K562 (cell line): Measurements from ENCODE around the gene CEP57. TPM values are rescaled to one million over a fixed set of nuclear protein-coding genes. Genes with fewer than 3 reads are reported as not detected.
A peak's percentile ranks its signal among the peaks of the same experiment; 100 is the strongest.

Experiments
- ARHGAP35 ChIP-seq: fragments of 450-650 bp; IDR thresholded peaks from 2 replicates; pipeline ENCODE4 v1.6.1; 2018; ENCODE audit not compliant: partially characterized antibody
- CBFB ChIP-seq: sonication (generic); formaldehyde crosslinking; IDR thresholded peaks from 2 replicates; pipeline ENCODE4 v1.4.0; 2020; ENCODE audit warnings: mild to moderate bottlenecking, missing genetic modification reagents
- CBX1 ChIP-seq: sonication (generic); IDR thresholded peaks from 2 replicates; pipeline ENCODE4 v1.6.1; 2016; ENCODE audit warnings: antibody characterized with exemption, low read depth, mild to moderate bottlenecking
- DLX4 ChIP-seq: fragments of 250-450 bp; sonication (Bioruptor Pico); IDR thresholded peaks from 2 replicates; pipeline ENCODE4 v1.6.1; 2021; ENCODE audit warnings: mild to moderate bottlenecking
- FOS ChIP-seq: IDR thresholded peaks from 3 replicates; pipeline ENCODE4 v1.6.1; 2011; ENCODE audit not compliant: insufficient read length; ENCODE audit errors: extremely low read depth
- GTF2A2 ChIP-seq: IDR thresholded peaks from 2 replicates; pipeline ENCODE4 v1.6.1; 2016; ENCODE audit warnings: mild to moderate bottlenecking, missing genetic modification characterization, missing compliant biosample characterization
- MEIS2 ChIP-seq: fragments of 450-650 bp; IDR thresholded peaks from 2 replicates; pipeline ENCODE4 v1.6.1; 2014; ENCODE audit warnings: mild to moderate bottlenecking; ENCODE audit not compliant: partially characterized antibody
- PURB ChIP-seq: sonication (generic); formaldehyde crosslinking; IDR thresholded peaks from 2 replicates; pipeline ENCODE4 v1.9.0; 2021; ENCODE audit warnings: low read depth, mild to moderate bottlenecking, missing genetic modification reagents
- RBM22 ChIP-seq: fragments of 200-400 bp; formaldehyde crosslinking; IDR thresholded peaks from 2 replicates; pipeline ENCODE4 v1.6.1; 2018; ENCODE audit warnings: low read length, low read depth; ENCODE audit not compliant: poor library complexity, severe bottlenecking
- RFX7 ChIP-seq: fragments of 250-450 bp; sonication (Bioruptor Pico); IDR thresholded peaks from 2 replicates; pipeline ENCODE4 v1.5.1; 2021; ENCODE audit warnings: mild to moderate bottlenecking
- ZNF121 ChIP-seq: sonication (generic); formaldehyde crosslinking; conservative IDR thresholded peaks from 2 replicates; pipeline ENCODE4 v1.8.0; 2022; ENCODE audit warnings: missing genetic modification reagents
- ZNF232 ChIP-seq: sonication (generic); formaldehyde crosslinking; IDR thresholded peaks from 2 replicates; pipeline ENCODE4 v1.8.0; 2022; ENCODE audit warnings: mild to moderate bottlenecking, missing genetic modification reagents
- ZNF57 ChIP-seq: fragments of 450-650 bp; formaldehyde crosslinking; IDR thresholded peaks from 2 replicates; pipeline ENCODE4 v1.4.0; 2020; ENCODE audit warnings: mild to moderate bottlenecking, moderate library complexity
- polyA plus RNA-seq, 8 experiments: library from polyadenylated mRNA; depleted of rRNA in 4 of 8; stranded (reverse) in 5 of 8; unstranded in 3 of 8; fragments of >200 nt; fragmentation: Nextera tagmentation in 2 of 8; fragmentation: Illumina TruSeq in 1 of 8; extraction: Ambion mirVana in 2 of 8; extraction: Trizol in 1 of 8; gene quantifications; 2 replicates each; pipeline versions ENCODE4 v1.2.1 to v1.2.3, GENCODE V29; 2011 to 2014; ENCODE audit warnings: inconsistent platforms in 1 of 8, missing spikeins in 1 of 8
- total RNA-seq, 7 experiments: library from RNA; depleted of rRNA in 6 of 7; stranded (reverse); fragments of >200 nt in 6 of 7; fragmentation: Illumina TruSeq in 2 of 7; extraction: Trizol in 2 of 7; gene quantifications; 2 replicates each; pipeline versions ENCODE4 v1.2.1 to v1.2.3, GENCODE V29; 2011 to 2021; ENCODE audit warnings: low replicate concordance in 1 of 7
- TF ChIP-seq, protein P1 (sequence below): fragments of 250-450 bp; sonication (Bioruptor Pico); IDR thresholded peaks from 2 replicates; pipeline ENCODE4 v1.5.0; 2021
- TF ChIP-seq, protein P2 (sequence below): fragments of 450-650 bp; formaldehyde crosslinking; IDR thresholded peaks from 2 replicates; pipeline ENCODE4 v1.4.0; 2020; ENCODE audit warnings: mild to moderate bottlenecking
- TF ChIP-seq, protein P3 (sequence below): fragments of 450-650 bp; formaldehyde crosslinking; IDR thresholded peaks from 2 replicates; pipeline ENCODE4 v1.4.0; 2020; ENCODE audit warnings: mild to moderate bottlenecking, mixed read lengths
- TF ChIP-seq, protein P4 (sequence below): fragments of 250-450 bp; sonication (Bioruptor Pico); IDR thresholded peaks from 2 replicates; pipeline ENCODE4 v1.8.0; 2021; ENCODE audit warnings: moderate library complexity, mild to moderate bottlenecking, inconsistent platforms
- TF ChIP-seq, protein P5 (sequence below): fragments of 250-450 bp; sonication (Bioruptor Pico); IDR thresholded peaks from 2 replicates; pipeline ENCODE4 v1.4.0; 2020; ENCODE audit warnings: mild to moderate bottlenecking, moderate library complexity, borderline replicate concordance

Gene CEP57
- total and polyA plus RNA-seq, 9 of the 15 experiments (the other 6 are each of a cell fraction or from before 2014, with no cell fraction given) = 25.1 to 88.1 (median 65.2) TPM

- no peak for TF ChIP-seq ZNF121
- TF ChIP-seq, protein P1, sequence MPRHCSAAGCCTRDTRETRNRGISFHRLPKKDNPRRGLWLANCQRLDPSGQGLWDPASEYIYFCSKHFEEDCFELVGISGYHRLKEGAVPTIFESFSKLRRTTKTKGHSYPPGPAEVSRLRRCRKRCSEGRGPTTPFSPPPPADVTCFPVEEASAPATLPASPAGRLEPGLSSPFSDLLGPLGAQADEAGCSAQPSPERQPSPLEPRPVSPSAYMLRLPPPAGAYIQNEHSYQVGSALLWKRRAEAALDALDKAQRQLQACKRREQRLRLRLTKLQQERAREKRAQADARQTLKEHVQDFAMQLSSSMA (CRISPR knock-in tag) = no peak
- TF ChIP-seq DLX4 (CRISPR knock-in tag) = no peak
- TF ChIP-seq CBX1 = no peak; the same call in 1 of the 2 replicates
- TF ChIP-seq GTF2A2 = no peak
- no peak for TF ChIP-seq ARHGAP35
- TF ChIP-seq, protein P2, sequence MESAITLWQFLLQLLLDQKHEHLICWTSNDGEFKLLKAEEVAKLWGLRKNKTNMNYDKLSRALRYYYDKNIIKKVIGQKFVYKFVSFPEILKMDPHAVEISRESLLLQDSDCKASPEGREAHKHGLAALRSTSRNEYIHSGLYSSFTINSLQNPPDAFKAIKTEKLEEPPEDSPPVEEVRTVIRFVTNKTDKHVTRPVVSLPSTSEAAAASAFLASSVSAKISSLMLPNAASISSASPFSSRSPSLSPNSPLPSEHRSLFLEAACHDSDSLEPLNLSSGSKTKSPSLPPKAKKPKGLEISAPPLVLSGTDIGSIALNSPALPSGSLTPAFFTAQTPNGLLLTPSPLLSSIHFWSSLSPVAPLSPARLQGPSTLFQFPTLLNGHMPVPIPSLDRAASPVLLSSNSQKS = no peak
- TF ChIP-seq RFX7 (CRISPR knock-in tag) = no peak
- TF ChIP-seq, protein P3, sequence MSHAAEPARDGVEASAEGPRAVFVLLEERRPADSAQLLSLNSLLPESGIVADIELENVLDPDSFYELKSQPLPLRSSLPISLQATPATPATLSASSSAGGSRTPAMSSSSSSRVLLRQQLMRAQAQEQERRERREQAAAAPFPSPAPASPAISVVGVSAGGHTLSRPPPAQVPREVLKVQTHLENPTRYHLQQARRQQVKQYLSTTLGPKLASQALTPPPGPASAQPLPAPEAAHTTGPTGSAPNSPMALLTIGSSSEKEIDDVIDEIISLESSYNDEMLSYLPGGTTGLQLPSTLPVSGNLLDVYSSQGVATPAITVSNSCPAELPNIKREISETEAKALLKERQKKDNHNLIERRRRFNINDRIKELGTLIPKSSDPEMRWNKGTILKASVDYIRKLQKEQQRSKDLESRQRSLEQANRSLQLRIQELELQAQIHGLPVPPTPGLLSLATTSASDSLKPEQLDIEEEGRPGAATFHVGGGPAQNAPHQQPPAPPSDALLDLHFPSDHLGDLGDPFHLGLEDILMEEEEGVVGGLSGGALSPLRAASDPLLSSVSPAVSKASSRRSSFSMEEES (CRISPR knock-in tag) = no peak
- TF ChIP-seq RBM22 = peak; percentile 34
- TF ChIP-seq CBFB = no peak
- TF ChIP-seq, protein P4, sequence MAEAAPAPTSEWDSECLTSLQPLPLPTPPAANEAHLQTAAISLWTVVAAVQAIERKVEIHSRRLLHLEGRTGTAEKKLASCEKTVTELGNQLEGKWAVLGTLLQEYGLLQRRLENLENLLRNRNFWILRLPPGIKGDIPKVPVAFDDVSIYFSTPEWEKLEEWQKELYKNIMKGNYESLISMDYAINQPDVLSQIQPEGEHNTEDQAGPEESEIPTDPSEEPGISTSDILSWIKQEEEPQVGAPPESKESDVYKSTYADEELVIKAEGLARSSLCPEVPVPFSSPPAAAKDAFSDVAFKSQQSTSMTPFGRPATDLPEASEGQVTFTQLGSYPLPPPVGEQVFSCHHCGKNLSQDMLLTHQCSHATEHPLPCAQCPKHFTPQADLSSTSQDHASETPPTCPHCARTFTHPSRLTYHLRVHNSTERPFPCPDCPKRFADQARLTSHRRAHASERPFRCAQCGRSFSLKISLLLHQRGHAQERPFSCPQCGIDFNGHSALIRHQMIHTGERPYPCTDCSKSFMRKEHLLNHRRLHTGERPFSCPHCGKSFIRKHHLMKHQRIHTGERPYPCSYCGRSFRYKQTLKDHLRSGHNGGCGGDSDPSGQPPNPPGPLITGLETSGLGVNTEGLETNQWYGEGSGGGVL = no peak
- TF ChIP-seq, protein P5, sequence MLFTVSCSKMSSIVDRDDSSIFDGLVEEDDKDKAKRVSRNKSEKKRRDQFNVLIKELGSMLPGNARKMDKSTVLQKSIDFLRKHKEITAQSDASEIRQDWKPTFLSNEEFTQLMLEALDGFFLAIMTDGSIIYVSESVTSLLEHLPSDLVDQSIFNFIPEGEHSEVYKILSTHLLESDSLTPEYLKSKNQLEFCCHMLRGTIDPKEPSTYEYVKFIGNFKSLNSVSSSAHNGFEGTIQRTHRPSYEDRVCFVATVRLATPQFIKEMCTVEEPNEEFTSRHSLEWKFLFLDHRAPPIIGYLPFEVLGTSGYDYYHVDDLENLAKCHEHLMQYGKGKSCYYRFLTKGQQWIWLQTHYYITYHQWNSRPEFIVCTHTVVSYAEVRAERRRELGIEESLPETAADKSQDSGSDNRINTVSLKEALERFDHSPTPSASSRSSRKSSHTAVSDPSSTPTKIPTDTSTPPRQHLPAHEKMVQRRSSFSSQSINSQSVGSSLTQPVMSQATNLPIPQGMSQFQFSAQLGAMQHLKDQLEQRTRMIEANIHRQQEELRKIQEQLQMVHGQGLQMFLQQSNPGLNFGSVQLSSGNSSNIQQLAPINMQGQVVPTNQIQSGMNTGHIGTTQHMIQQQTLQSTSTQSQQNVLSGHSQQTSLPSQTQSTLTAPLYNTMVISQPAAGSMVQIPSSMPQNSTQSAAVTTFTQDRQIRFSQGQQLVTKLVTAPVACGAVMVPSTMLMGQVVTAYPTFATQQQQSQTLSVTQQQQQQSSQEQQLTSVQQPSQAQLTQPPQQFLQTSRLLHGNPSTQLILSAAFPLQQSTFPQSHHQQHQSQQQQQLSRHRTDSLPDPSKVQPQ (CRISPR knock-in tag) = no peak
- no peak for TF ChIP-seq ZNF57
- TF ChIP-seq MEIS2 = no peak
- peak; percentile 71 for TF ChIP-seq FOS
- TF ChIP-seq PURB (CRISPR knock-in tag) = no peak
- TF ChIP-seq ZNF232 = 0 out of 2 replicates have a peak, but pooled peaks have one; percentile 18
These were observed at the start of gene CEP57 (continued) for GRCh38 chr11:95790123-95790932.
